Measurements from ENCODE around the gene LCN9.
"Not testable (repeated sequence)": the region's sequence is repeated elsewhere in the genome, so short reads cannot be mapped to it uniquely, and the experiment has no call there.

LCN9 gene

GRCh38 chr9:135670721-135671590, 7.8 kb downstream of the LCN9 start:
- in situ Hi-C loops (cut with HindIII; ENCODE audit: low sequenced_read_pairs): no loop called here
- no peak for TF ChIP-seq CTCF (IDR thresholded peaks at IDR 0.05; ENCODE audit: low read depth, low read length, missing control alignments)
- no peak for DNase-seq (ENCODE audit: low read depth)
- H3K4me3 ChIP-seq (ENCODE audit: low read depth, low read length): no peak overlapping the region

DNA sequence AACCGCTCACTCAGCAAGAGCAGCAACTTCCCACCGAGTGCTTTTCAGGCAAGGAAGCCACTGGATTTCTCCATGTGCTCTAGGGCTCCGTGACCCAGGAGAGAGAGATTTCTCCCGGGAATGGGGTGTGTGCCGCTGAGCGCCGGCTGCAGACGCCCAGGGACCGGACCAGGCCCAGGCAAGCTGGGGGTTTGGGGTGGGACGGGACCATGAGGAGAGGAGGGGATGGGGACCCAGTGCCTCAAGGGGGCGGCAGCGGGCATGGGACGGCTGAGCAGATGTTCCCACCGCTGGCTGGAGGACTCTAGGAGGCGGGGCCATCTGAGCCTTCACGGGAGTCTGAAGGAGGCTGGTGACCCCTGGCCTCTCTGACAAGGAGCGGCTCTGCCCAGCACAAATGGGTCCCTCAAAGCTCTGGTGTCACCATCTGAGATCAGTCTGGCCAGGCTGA, 8.5 kb downstream of the LCN9 start:
- in situ Hi-C loops (cut with HindIII; ENCODE audit: low sequenced_read_pairs): no loop called here
- no peak for DNase-seq (ENCODE audit: low read depth)
- H3K4me3 ChIP-seq (ENCODE audit: low read depth, low read length): no peak overlapping the region
- no peak for TF ChIP-seq CTCF (IDR thresholded peaks at IDR 0.05; ENCODE audit: low read depth, low read length, missing control alignments)

DNA sequence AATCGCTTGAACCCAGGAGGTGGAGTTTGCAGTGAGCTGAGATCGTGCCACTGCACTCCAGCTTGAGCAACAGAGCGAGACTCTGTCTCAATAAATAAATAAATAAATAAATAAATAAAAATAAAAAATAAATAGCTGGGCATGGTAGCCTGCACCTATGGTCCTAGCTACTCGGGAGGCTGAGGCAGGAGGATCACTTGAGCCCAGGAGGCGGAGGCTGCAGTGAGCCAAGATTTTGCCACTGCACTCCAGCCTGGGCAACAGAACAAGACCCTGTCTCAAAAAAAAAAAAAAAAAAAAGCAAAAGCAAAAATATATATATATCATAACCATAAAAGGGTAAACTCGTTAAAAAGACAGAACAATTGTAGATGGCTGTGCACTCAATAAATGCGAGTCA, 9.7 kb downstream of the LCN9 start:
- H3K4me3 ChIP-seq (ENCODE audit: low read depth, low read length); in situ Hi-C loops (cut with HindIII; ENCODE audit: low sequenced_read_pairs); DNase-seq (ENCODE audit: low read depth): not testable (repeated sequence)

DNA sequence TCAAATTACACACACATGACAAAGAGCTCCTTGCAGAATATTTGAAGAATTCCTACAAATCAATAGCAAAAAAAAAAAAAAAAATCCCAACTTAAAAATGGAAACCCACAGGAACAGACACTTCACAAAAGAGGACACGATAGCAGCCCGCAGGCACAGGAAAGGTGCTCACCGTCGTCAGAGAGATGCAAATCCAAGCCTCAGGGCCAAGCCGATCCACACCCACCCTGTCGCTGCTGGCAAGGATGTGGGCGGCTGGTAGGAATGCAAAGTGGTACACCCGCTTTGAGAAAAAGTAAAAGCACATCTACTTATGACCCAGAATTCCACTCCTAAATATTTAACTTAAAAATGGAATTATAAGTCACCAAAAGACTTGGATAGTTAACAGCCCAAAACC, 10.8 kb downstream of the LCN9 start:
- DNase-seq (ENCODE audit: low read depth): no peak
- TF ChIP-seq CTCF (IDR thresholded peaks at IDR 0.05; ENCODE audit: low read depth, low read length, missing control alignments): no peak
- in situ Hi-C loops (cut with HindIII; ENCODE audit: low sequenced_read_pairs): no loop called here
- H3K4me3 ChIP-seq (ENCODE audit: low read depth, low read length): no peak overlapping the region

DNA sequence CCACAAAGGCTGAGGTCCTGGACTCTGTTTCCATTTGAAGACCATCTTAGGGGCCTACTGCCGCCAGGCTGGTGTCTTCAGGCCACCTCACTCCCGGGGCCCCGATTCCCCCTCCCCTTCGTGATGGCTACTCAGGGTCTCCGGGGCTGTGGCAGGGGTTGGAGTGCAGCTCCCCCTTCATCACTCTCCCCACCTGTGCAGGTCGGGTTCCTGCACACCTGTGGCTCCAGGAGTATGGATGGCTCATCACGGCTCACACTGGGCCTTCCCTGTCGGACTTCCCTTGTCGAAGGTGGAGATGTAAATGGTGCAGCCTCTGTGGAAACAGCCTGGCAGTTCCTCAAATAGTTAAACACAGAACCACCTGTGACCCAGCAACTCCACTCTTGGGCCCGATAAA, 11.9 kb downstream of the LCN9 start:
- no peak for DNase-seq (ENCODE audit: low read depth)
- no peak overlapping the region for H3K4me3 ChIP-seq (ENCODE audit: low read depth, low read length)
- in situ Hi-C loops (cut with HindIII; ENCODE audit: low sequenced_read_pairs): loop anchor here (5.0 kb wide), 1 partner anchor 42 kb away; no protein-coding TSS in a partner anchor
- no peak for TF ChIP-seq CTCF (IDR thresholded peaks at IDR 0.05; ENCODE audit: low read depth, low read length, missing control alignments)

GRCh38 chr9:135676891-135677290, 13.8 kb downstream of the LCN9 start:
- H3K4me3 ChIP-seq (ENCODE audit: low read depth, low read length): no peak overlapping the region
- in situ Hi-C loops (cut with HindIII; ENCODE audit: low sequenced_read_pairs): loop anchor here (5.0 kb wide), 1 partner anchor 40 kb away; no protein-coding TSS in a partner anchor
- DNase-seq (ENCODE audit: low read depth): no peak
- no peak for TF ChIP-seq CTCF (IDR thresholded peaks at IDR 0.05; ENCODE audit: low read depth, low read length, missing control alignments)

GRCh38 chr9:135677641-135678168, 14.6 kb downstream of the LCN9 start:
- no peak for TF ChIP-seq CTCF (IDR thresholded peaks at IDR 0.05; ENCODE audit: low read depth, low read length, missing control alignments)
- DNase-seq (ENCODE audit: low read depth): no peak
- in situ Hi-C loops (cut with HindIII; ENCODE audit: low sequenced_read_pairs): loop anchor here (5.0 kb wide), 1 partner anchor 40 kb away; no protein-coding TSS in a partner anchor
- H3K4me3 ChIP-seq (ENCODE audit: low read depth, low read length): no peak overlapping the region
